ENCODE results near the gene ARMC12.

DNA sequence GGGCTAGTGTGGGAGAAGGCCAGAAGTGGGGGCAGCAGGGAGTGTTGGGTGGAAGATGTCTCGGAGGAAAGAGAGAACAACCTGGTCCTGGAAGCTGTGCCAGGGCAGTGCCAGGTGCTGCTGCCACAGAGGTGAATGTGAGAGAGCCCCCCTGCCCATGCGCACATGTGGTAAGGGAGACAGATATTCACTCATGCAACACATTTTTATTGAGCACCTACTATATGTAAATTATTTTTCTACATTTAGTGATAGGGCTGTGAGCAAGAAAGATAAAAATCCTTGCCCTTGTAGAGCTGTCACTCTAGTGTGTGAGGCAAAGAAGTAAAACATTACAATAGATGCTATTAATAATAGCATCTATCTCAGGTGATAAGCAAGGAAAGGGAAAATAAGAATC is 44.5 kb downstream of the ARMC12 start:
- no peak for TF ChIP-seq GABPA (IDR thresholded peaks at IDR 0.05; ENCODE audit: low read depth)
- TF ChIP-seq, protein P1, sequence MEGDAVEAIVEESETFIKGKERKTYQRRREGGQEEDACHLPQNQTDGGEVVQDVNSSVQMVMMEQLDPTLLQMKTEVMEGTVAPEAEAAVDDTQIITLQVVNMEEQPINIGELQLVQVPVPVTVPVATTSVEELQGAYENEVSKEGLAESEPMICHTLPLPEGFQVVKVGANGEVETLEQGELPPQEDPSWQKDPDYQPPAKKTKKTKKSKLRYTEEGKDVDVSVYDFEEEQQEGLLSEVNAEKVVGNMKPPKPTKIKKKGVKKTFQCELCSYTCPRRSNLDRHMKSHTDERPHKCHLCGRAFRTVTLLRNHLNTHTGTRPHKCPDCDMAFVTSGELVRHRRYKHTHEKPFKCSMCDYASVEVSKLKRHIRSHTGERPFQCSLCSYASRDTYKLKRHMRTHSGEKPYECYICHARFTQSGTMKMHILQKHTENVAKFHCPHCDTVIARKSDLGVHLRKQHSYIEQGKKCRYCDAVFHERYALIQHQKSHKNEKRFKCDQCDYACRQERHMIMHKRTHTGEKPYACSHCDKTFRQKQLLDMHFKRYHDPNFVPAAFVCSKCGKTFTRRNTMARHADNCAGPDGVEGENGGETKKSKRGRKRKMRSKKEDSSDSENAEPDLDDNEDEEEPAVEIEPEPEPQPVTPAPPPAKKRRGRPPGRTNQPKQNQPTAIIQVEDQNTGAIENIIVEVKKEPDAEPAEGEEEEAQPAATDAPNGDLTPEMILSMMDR (IDR thresholded peaks at IDR 0.05; ENCODE audit: insufficient read depth, low read length) = no peak
